Natural killer cell treated with Interleukin-12 subunit alpha and Interleukin-12 subunit beta and Interleukin-15 and Interleukin-18, amount 100 ng/mL, for 72 hours (primary cell): ENCODE results near the gene RGS19. TPM values are rescaled to one million over a fixed set of nuclear protein-coding genes. Genes with fewer than 3 reads are reported as not detected.

ENCODE experiments used
- ATAC-seq, 2 donors: fragments of 150-1000 bp; cut with Tn5 transposase in 1 of 2; sonication (Bioruptor Pico), chemical (Tn5 transposase) in 1 of 2; 2 replicates each; pipeline ENCODE4 v1.10.0; 2021
- DNase-seq: peaks from one replicate; pipeline ENCODE4 v3.0.0; 2022; ENCODE audit warnings: low spot score
- H3K27ac Mint-ChIP-seq, 2 donors: 1 replicate in 1 of 2; 2 replicates in 1 of 2; pipeline ENCODE4 v1.8.0; 2022; ENCODE audit warnings: mixed read lengths in 2 of 2, mild to moderate bottlenecking in 1 of 2, moderate library complexity in 1 of 2
- H3K27me3 Mint-ChIP-seq, 2 donors: 1 replicate in 1 of 2; 2 replicates in 1 of 2; pipeline ENCODE4 v1.8.0; 2022; ENCODE audit warnings: mixed read lengths in 2 of 2
- H3K36me3 Mint-ChIP-seq: one replicate; pipeline ENCODE4 v1.8.0; 2022; ENCODE audit warnings: mixed read lengths
- H3K4me1 Mint-ChIP-seq, 2 donors: 1 replicate in 1 of 2; 2 replicates in 1 of 2; pipeline ENCODE4 v1.8.0; 2022; ENCODE audit warnings: low read depth in 2 of 2, mixed read lengths in 2 of 2, mild to moderate bottlenecking in 1 of 2
- H3K4me3 Mint-ChIP-seq: one replicate; pipeline ENCODE4 v1.8.0; 2022; ENCODE audit warnings: mixed read lengths
- H3K9me3 Mint-ChIP-seq: 2 replicates; pipeline ENCODE4 v1.8.0; 2022; ENCODE audit warnings: mixed read lengths
- total RNA-seq, 2 donors: library from RNA; stranded (reverse); gene quantifications; one replicate each; pipeline ENCODE4 v1.2.3, GENCODE V29; 2022

The RGS19 gene
- total RNA-seq, 2 donors from 2014 or later, result 27.1 to 33.4 TPM

DNA sequence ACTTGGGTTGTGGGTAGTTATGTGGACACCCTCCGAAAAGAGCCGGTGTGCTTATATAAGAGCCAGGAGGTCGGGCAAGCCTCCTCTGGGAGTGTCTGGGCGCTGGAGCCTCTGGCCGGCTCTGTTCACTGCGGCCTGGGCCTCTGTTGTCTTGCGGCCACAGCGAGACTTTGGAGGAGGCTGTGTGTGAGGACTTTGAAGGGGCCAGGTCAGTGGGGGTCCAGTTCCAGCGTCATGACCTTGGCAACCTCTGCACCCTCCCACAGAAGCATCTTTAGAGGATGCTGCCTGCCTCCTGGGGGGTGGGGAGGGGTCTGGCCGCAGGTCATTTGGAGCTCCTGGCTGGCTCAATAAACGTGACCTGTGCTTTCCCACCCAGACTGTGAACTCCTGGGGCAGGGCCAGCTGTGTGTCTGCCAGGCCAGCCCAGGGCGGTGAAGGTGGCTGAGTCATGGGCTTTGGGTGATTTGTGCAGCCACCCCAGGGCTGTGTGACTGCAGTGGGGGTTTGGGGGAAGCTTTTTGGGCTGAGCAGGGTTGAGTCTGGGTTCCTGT, 15.1 kb downstream of the RGS19 start:
- Mint-ChIP-seq H3K36me3 (no peaks in the 10 kb centered on the region), H3K9me3 (no peaks in the 10 kb centered on the region), H3K4me1 (peaks cover 31 to 36% of the 10 kb centered on the region in 2 donors), H3K27me3 (no peaks in the 10 kb centered on the region), H3K4me3 (peak overlapping the region; percentile 85), H3K27ac (peak overlapping the region; percentile 65 to 82)
- ATAC-seq (no peak), DNase-seq (no peak)

GRCh38 chr20:64063389-64064144, 15.8 kb downstream of the RGS19 start:
- ATAC-seq, result no peak
- no peaks in the 10 kb centered on the region for H3K27me3 Mint-ChIP-seq
- no peaks in the 10 kb centered on the region for H3K36me3 Mint-ChIP-seq
- H3K27ac Mint-ChIP-seq, result peak overlapping the region; percentile 65 to 82
- peaks cover 33 to 36% of the 10 kb centered on the region in 2 donors for H3K4me1 Mint-ChIP-seq
- no peak for DNase-seq
- H3K9me3 Mint-ChIP-seq, result no peaks in the 10 kb centered on the region
- peak overlapping the region; percentile 85 for H3K4me3 Mint-ChIP-seq

DNA sequence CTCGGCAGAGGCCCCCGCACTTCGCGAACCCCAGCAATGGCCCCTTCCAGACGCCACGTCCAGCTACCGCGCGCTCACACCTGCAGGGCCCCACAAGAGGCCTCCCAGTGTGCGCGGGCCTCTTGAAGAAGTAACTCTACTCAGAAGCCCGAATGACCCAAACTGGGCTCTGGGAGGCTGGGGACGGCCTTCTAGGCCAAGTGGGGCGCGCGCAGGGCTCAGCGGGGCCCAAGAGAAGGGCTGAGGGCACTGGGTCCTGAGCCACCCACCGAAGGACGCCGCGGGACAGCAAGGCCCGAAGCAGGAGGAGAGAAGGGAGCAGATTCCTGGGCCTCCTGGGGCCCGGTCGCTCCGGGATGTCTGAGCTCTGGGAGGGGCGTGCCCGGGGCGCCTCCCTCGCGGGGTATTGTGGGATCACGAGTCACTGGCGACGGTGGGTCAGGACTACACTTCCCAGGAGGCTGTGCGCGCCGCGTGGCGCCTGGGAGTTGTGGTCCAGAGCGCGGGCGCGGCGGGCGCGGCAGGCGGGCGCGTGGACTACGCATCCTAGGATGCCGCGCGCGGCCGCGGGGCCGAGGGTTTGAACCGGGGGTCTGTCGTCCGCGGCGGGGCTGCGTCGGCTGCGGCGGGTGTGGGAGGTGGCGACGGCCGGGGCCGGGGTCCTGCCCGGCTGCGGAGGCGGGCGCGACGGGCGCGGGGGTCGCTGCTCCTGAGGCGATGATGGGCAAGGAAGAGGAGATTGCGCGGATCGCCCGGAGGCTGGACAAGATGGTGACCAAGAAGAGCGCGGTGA, 16.5 kb downstream of the RGS19 start, which contains the start of gene TCEA2:
Gene TCEA2 (plus strand): TSS at position 603 of the 793 bp plus-strand sequence. CDS start 115 bp downstream, at position 718.
- peak within 1 kb of the TSS; percentile 85 for H3K4me3 Mint-ChIP-seq
- H3K9me3 Mint-ChIP-seq, result no peaks in the 10 kb centered on the region
- H3K27me3 Mint-ChIP-seq, result no peaks in the 10 kb centered on the region
- DNase-seq (peak; percentile 96), ATAC-seq (peak; percentile 94 to 96)
- peak within 1 kb of the TSS; percentile 65 to 82 for H3K27ac Mint-ChIP-seq
- H3K36me3 Mint-ChIP-seq, result no peaks in the 10 kb centered on the region
- H3K4me1 Mint-ChIP-seq, result peaks cover 34 to 36% of the 10 kb centered on the region in 2 donors

GRCh38 chr20:64062276-64062595, 17.1 kb downstream of the RGS19 start:
- Mint-ChIP-seq H3K9me3 (no peaks in the 10 kb centered on the region), H3K4me3 (no peak overlapping the region)

GRCh38 chr20:64058536-64058935, 20.8 kb downstream of the RGS19 start:
- Mint-ChIP-seq H3K27ac (peak overlapping the region in 1 of 2 donors; percentile 69), H3K36me3 (no peaks in the 10 kb centered on the region), H3K4me3 (peak overlapping the region; percentile 61), H3K4me1 (peaks cover 6 to 11% of the 10 kb centered on the region in 2 donors), H3K9me3 (no peaks in the 10 kb centered on the region), H3K27me3 (peaks cover 0 to 1% of the 10 kb centered on the region in 2 donors)
- ATAC-seq (peak in 1 of 2 donors; percentile 12), DNase-seq (no peak)

More at GRCh38 chr20:64062276-64062595, 17.1 kb downstream of the RGS19 start:
- Mint-ChIP-seq H3K4me1 (peaks cover 35 to 36% of the 10 kb centered on the region in 2 donors), H3K36me3 (no peaks in the 10 kb centered on the region), H3K27me3 (no peaks in the 10 kb centered on the region), H3K27ac (no peak overlapping the region)
- DNase-seq, result no peak
- no peak for ATAC-seq

GRCh38 chr20:64057628-64058498, 21.5 kb downstream of the RGS19 start:
- Mint-ChIP-seq H3K4me1 (peaks cover 6 to 11% of the 10 kb centered on the region in 2 donors), H3K9me3 (no peaks in the 10 kb centered on the region), H3K27ac (peak overlapping the region; percentile 69 to 76)

GRCh38 chr20:64056889-64057627, 22.3 kb downstream of the RGS19 start:
- Mint-ChIP-seq H3K9me3 (no peaks in the 10 kb centered on the region), H3K4me1 (peaks cover 6 to 11% of the 10 kb centered on the region in 2 donors), H3K36me3 (no peaks in the 10 kb centered on the region), H3K27me3 (peaks cover 0 to 7% of the 10 kb centered on the region in 2 donors), H3K4me3 (peak overlapping the region; percentile 61), H3K27ac (peak overlapping the region in 1 of 2 donors; percentile 76)
- DNase-seq, result no peak
- peak; percentile 59 to 64 for ATAC-seq

More at GRCh38 chr20:64057628-64058498, 21.5 kb downstream of the RGS19 start:
- ATAC-seq (peak; percentile 76 to 83), DNase-seq (peak; percentile 74)
- Mint-ChIP-seq H3K36me3 (no peaks in the 10 kb centered on the region), H3K4me3 (peak overlapping the region; percentile 61), H3K27me3 (peaks cover 0 to 7% of the 10 kb centered on the region in 2 donors)

- Mint-ChIP-seq H3K27ac (no peak overlapping the region), H3K9me3 (no peaks in the 10 kb centered on the region), H3K4me3 (no peak overlapping the region)
Measured at GRCh38 chr20:64056639-64056888, 22.8 kb downstream of the RGS19 start.

DNA sequence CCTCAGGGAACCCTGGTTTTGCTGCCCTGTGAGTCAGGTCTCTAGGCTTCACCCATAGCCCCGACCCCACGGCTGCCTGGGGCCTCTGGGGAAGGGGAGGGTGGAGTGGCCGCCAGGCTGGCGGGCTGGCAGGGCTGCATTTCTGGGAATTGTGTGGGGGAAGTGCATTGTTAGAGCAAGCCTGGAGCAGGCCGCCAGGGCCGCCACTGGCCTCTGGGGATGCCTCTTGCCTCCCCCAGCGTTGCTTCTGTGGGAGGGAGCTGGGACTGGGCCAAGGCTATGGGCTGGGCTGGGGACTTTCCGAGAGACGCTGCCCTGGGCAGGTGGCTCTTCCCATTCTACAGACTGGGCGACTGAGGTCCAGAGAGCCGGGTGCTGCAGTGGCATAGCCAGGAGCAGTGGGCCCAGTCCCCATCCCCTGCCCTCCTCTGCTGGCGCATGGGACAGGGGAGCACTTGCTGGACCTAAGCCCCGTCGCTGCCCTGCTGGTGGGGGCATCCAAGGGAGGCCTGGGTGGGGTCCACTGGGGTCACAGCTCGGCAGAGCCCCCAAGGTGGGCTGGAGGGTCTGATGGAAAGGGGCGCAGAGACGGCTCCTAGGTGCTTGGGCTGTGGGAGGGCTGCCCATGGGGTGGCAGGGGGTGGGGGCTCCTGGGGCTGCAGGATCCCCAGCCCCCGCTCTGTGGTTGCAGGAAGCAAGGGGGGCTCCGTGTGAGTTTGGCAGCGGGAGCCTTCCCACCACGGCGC, 23.3 kb downstream of the RGS19 start:
- DNase-seq (no peak), ATAC-seq (no peak)
- H3K4me3 Mint-ChIP-seq, result no peak overlapping the region
- H3K36me3 Mint-ChIP-seq, result no peaks in the 10 kb centered on the region
- H3K9me3 Mint-ChIP-seq, result no peaks in the 10 kb centered on the region
- H3K4me1 Mint-ChIP-seq, result peaks cover 6 to 11% of the 10 kb centered on the region in 2 donors
- H3K27me3 Mint-ChIP-seq, result peaks cover 0 to 7% of the 10 kb centered on the region in 2 donors
- H3K27ac Mint-ChIP-seq, result no peak overlapping the region

More at GRCh38 chr20:64056639-64056888, 22.8 kb downstream of the RGS19 start:
- Mint-ChIP-seq H3K27me3 (peaks cover 0 to 7% of the 10 kb centered on the region in 2 donors), H3K36me3 (no peaks in the 10 kb centered on the region), H3K4me1 (peaks cover 6 to 11% of the 10 kb centered on the region in 2 donors)
- ATAC-seq, result no peak
- no peak for DNase-seq

DNA sequence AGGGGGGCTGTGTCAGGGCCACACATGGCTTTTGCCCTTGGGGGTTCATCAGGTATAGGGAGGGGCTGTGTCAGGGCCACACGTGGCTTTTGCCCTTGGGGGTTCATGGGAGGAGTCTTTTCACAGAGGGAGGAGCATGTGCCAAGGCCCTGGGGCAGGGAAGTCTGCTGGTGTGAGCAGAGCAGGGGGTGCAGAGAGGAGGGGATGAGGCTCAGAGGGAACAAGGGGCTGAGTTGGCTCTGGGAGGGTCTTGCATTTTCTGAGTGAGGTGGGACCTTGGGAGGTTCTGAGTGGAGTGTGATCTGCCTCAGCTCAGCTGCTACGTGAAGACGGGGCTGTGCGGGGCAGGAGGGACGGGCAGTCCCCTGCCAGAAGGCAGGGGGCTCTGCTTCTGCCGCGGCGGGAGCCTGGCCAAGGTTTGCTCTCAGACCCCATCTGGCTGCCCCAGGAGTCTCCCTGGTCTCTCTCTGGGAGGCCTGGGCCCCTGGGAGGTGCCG, 23.9 kb downstream of the RGS19 start:
- no peak overlapping the region for H3K27ac Mint-ChIP-seq
- DNase-seq (no peak), ATAC-seq (no peak)
- H3K4me1 Mint-ChIP-seq, result peaks cover 6 to 11% of the 10 kb centered on the region in 2 donors
- H3K27me3 Mint-ChIP-seq, result peaks cover 0 to 10% of the 10 kb centered on the region in 2 donors
- no peaks in the 10 kb centered on the region for H3K36me3 Mint-ChIP-seq
- no peak overlapping the region for H3K4me3 Mint-ChIP-seq
- H3K9me3 Mint-ChIP-seq, result no peaks in the 10 kb centered on the region

DNA sequence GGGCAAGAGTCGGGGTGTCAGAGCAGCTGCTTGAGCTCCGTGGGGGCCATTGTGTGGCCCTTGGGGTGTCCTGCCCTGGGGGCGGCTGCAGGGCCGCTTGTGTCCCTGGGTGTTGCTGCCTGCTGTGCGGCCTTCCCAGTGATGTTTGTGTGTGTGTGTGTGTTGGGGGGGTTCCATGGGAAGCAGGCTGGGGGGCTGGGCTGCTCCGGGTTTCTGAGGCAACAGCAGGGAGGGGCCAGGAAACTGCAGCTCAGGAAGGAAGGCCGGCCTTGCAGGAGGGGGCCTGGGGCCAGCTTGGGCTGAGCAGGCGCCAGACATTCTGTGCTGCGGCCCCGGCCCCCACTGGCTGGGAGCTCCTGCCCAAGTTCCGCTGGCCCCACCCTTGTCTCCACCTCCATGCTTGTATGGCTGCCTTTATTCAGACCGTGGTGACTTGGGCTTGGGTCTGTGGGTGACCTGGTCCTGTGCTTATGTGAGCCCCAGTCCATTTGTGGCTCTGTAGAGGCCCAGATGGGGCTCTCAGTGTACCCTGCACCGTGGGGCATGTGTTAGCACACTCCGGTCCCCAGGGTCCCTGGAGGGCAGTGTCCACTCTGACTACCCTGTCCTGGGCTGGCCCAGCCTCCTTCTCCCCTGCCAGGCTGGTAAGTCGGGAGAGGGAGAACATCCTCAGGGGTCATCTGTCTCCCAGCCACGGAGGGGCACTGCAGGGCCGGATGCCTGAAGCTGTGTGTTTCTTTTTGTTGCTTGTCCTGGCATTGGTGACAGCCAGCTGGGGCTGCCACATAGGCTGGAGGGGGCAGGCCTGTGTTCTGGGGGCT, 25.3 kb downstream of the RGS19 start:
- Mint-ChIP-seq H3K4me3 (no peak overlapping the region), H3K36me3 (no peaks in the 10 kb centered on the region), H3K27ac (no peak overlapping the region), H3K27me3 (peaks cover 0 to 10% of the 10 kb centered on the region in 2 donors), H3K9me3 (no peaks in the 10 kb centered on the region), H3K4me1 (peaks cover 6 to 11% of the 10 kb centered on the region in 2 donors)
- ATAC-seq (no peak), DNase-seq (no peak)
